Renal cortex interstitium (tissue), 11 donors: Measurements from ENCODE around the gene PLOD2. TPM values are rescaled to one million over a fixed set of nuclear protein-coding genes. Genes with fewer than 3 reads are reported as not detected.

Experiments
- DNase-seq, 11 donors: peaks; one replicate each; pipeline ENCODE4 v3.0.0-alpha.2; 2013; ENCODE audit warnings: low read depth in 9 of 11, low spot score in 4 of 11; ENCODE audit errors: extremely low read depth in 1 of 11
- polyA plus RNA-seq, 3 donors: library from polyadenylated mRNA; unstranded; fragments of 120-200 nt; gene quantifications; one replicate each; pipeline ENCODE4 v1.2.1, GENCODE V29; 2013; ENCODE audit not compliant: insufficient read length in 3 of 3

Gene PLOD2
- polyA plus RNA-seq, 3 donors: 136 to 191 (median 183) TPM

DNA sequence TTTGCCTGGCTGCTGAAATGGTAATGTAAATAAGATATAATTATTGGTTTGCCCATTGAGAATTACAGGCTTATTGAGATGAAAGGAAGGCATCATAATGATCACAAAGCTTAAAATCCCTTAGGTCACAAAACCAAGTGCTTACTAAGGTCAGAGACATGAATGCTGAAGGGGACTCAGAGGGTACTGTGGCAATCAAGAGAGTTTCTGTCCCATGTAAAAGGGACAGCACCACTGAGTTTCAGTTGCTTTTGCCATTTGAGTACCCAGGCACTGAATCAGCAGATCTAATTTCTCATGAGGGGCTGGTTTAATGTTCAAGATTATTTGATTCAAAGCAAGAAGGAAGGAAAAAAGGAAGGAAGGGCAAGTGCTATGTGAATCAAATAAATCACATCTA lies 127.0 kb downstream of the PLOD2 start:
- DNase-seq: no peak

DNA sequence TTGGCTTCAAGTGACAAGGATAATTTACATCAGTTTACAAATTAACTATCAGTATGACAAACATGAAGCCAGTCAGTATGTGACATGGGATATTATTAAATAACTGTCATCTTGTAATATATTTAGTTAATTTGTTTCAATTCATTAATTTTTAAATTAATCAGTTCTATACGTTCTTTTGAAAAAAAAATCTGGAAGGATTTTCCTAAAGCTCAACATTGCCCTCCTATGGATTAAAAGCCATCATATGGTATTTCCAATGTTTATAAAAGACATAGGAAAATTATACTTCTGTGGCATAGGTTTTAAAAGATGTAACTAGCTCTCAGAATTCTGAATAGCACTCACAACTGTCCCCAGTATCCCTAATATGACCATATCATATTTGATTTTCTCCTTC lies 134.4 kb downstream of the PLOD2 start:
- DNase-seq: peak in 1 of 11 donors; percentile 6

DNA sequence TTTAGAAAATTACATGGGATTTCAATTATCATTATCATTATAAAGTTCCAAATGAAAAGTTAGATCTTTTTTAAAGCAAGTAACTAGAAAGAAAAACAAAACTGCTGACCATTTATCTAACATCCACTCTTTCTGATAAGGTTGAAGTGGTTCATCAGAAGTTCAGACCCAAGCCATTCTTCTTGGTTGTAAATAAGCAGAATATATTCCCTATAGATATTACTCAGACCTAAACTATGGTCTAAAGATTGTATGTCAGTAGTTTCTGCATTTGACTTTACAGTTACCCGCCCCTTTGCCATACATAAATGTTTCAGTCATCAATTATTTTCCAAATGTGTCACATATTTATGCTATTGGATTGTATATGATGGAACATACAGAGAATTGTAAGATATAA lies 136.7 kb downstream of the PLOD2 start:
- no peak for DNase-seq

DNA sequence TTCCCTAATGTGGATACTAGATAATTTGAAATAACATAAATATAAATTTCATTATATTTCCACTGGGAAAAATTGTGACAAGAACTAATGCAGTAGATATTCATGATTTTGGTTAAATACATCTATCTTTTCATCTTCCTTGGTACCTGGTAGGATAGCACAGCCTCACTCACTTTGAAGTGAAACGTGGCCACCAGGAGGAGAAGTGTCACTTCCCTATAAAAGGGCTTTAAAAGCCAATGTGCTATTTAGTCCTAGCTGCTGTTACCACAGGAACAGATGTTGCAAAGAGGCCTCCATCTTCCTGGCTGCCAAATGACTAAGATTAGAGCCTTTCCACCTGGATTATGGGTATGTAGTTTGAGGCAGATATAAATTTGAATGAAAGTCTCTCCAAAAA lies 140.0 kb downstream of the PLOD2 start:
- no peak for DNase-seq

DNA sequence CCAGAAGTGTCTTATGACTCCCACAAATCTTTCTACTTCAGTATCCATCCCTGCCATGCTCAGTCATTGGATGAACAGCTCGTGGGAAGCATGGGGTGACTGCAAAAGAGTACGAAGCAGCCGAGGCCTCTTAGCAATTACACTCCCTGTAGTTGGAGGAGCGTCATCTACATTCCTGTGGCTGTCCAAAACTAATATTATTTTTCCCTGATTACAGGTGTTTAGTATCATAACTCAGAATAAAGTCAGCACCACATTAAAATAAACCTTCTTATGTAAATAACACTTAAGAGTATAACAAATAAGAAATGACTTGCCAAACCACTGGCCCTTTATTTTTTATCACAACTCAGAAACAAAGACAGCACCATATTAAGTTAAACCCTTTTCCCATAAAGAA lies 141.5 kb downstream of the PLOD2 start:
- no peak for DNase-seq

Other genes starting within 250 kb of the PLOD2 start
- 10 to 100 TPM; 15.2 to 18.0 (median 17.0) TPM for gene PLSCR4, start 89.9 kb upstream of the PLOD2 start, polyA plus RNA-seq